EH (cell line): Measurements from ENCODE around the gene ACTG1.

ENCODE experiments used
- DNase-seq: peaks from one replicate; pipeline ENCODE4 v3.0.0-alpha.2; 2015; ENCODE audit warnings: low read depth

ACTG1 gene

GRCh38 chr17:81545160-81545949 is 32.8 kb upstream of the ACTG1 start:
- DNase-seq: no peak

- no peak for DNase-seq
Observed at GRCh38 chr17:81544281-81544974, 31.8 kb upstream of the ACTG1 start.

GRCh38 chr17:81543756-81544155 is 31.2 kb upstream of the ACTG1 start:
- DNase-seq: no peak

- no peak for DNase-seq
Observed at GRCh38 chr17:81543339-81543675, 30.7 kb upstream of the ACTG1 start.

GRCh38 chr17:81542431-81543338 is 30.1 kb upstream of the ACTG1 start:
- DNase-seq: no peak

- no peak for DNase-seq
Observed at GRCh38 chr17:81541123-81541522, 28.5 kb upstream of the ACTG1 start.

- no peak for DNase-seq
Observed at GRCh38 chr17:81540676-81541027, 28.1 kb upstream of the ACTG1 start.

GRCh38 chr17:81539961-81540675 is 27.5 kb upstream of the ACTG1 start:
- DNase-seq: no peak

GRCh38 chr17:81539571-81539900 is 26.9 kb upstream of the ACTG1 start:
- DNase-seq: no peak

GRCh38 chr17:81538651-81539570 is 26.3 kb upstream of the ACTG1 start:
- DNase-seq: no peak

GRCh38 chr17:81537856-81538555 is 25.4 kb upstream of the ACTG1 start:
- DNase-seq: no peak

GRCh38 chr17:81537343-81537855 is 24.8 kb upstream of the ACTG1 start:
- DNase-seq: peak; percentile 30

- DNase-seq: no peak
Observed at GRCh38 chr17:81536299-81537290, 24.0 kb upstream of the ACTG1 start.

GRCh38 chr17:81535480-81536298 is 23.1 kb upstream of the ACTG1 start:
- no peak for DNase-seq

GRCh38 chr17:81535007-81535328 is 22.4 kb upstream of the ACTG1 start:
- DNase-seq: no peak

- peak; percentile 46 for DNase-seq
Observed at GRCh38 chr17:81534157-81535006, 21.8 kb upstream of the ACTG1 start.
